DOHH2 (cell line): ENCODE data around the gene CPXM1.

Experiments used
- H3F3A ChIP-seq: fragments of 200-600 bp; sonication (generic), shearing (Covaris generic); 2 replicates; pipeline ENCODE4 v1.6.0; 2016; ENCODE audit warnings: antibody characterized with exemption, mild to moderate bottlenecking; ENCODE audit not compliant: control insufficient read depth, insufficient read depth
- H3K27ac ChIP-seq: fragments of 200-600 bp; sonication (generic); 2 replicates; pipeline ENCODE4 v1.5.1; 2014; ENCODE audit warnings: low read depth, mild to moderate bottlenecking, low read length, moderate library complexity
- H3K27me3 ChIP-seq: fragments of 200-600 bp; sonication (generic); 2 replicates; pipeline ENCODE4 v1.6.1; 2014; ENCODE audit warnings: mild to moderate bottlenecking, low read length, mixed read lengths; ENCODE audit not compliant: control insufficient read depth
- H3K36me3 ChIP-seq: fragments of 200-600 bp; sonication (generic); 2 replicates; pipeline ENCODE4 v1.6.1; 2014; ENCODE audit warnings: mild to moderate bottlenecking, low read length, moderate library complexity, mixed read lengths; ENCODE audit not compliant: control insufficient read depth
- H3K4me1 ChIP-seq: fragments of 200-600 bp; sonication (generic); 2 replicates; pipeline ENCODE4 v1.6.1; 2014; ENCODE audit warnings: mild to moderate bottlenecking, low read length, mixed read lengths; ENCODE audit not compliant: control insufficient read depth
- H3K4me2 ChIP-seq: fragments of 200-600 bp; sonication (generic); 2 replicates; pipeline ENCODE4 v1.6.0; 2014; ENCODE audit warnings: mild to moderate bottlenecking, low read length, moderate library complexity
- H3K4me3 ChIP-seq: fragments of 200-600 bp; sonication (generic); 2 replicates; pipeline ENCODE4 v1.5.1; 2014; ENCODE audit warnings: mild to moderate bottlenecking, low read length, mixed read lengths
- H3K79me2 ChIP-seq: fragments of 200-600 bp; sonication (generic); 2 replicates; pipeline ENCODE4 v1.6.1; 2014; ENCODE audit warnings: mild to moderate bottlenecking, low read length, mixed read lengths; ENCODE audit not compliant: control insufficient read depth
- H3K9me2 ChIP-seq: fragments of 200-600 bp; sonication (generic); replicated peaks from 2 replicates; pipeline ENCODE4 v1.6.1; 2014; ENCODE audit warnings: mild to moderate bottlenecking, low read length, mixed read lengths; ENCODE audit not compliant: control insufficient read depth
- H3K9me3 ChIP-seq: fragments of 200-600 bp; sonication (generic); 2 replicates; pipeline ENCODE4 v1.6.1; 2014; ENCODE audit warnings: antibody characterized with exemption, low read length, mixed read lengths; ENCODE audit not compliant: control insufficient read depth, insufficient read depth
- H4K20me1 ChIP-seq: fragments of 200-600 bp; sonication (generic); 2 replicates; pipeline ENCODE4 v1.6.0; 2014; ENCODE audit warnings: low read depth, mild to moderate bottlenecking, antibody characterized with exemption, low read length, moderate library complexity; ENCODE audit not compliant: control insufficient read depth, insufficient read depth
- CTCF ChIP-seq: fragments of 200-600 bp; sonication (generic); IDR thresholded peaks from one replicate; pipeline ENCODE4 v1.5.1; 2014; ENCODE audit warnings: antibody characterized with exemption, mild to moderate bottlenecking, low read depth, low read length; ENCODE audit not compliant: poor library complexity, severe bottlenecking
- EZH2phosphoT487 ChIP-seq: fragments of 200-600 bp; sonication (generic); IDR thresholded peaks from 2 replicates; pipeline ENCODE4 v1.6.1; 2017; ENCODE audit warnings: borderline replicate concordance, mild to moderate bottlenecking, antibody characterized with exemption, low read length, moderate library complexity, mixed read lengths

Gene CPXM1

GRCh38 chr20:2783908-2784566, 16.4 kb downstream of the CPXM1 start:
- Histone ChIP-seq H4K20me1 (no peaks in the 10 kb centered on the region), H3F3A (no peaks in the 10 kb centered on the region), H3K27me3 (peaks cover 7% of the 10 kb centered on the region), H3K9me2 (no peaks in the 10 kb centered on the region), H3K4me3 (no peak overlapping the region), H3K27ac (no peak overlapping the region), H3K79me2 (no peaks in the 10 kb centered on the region), H3K36me3 (no peaks in the 10 kb centered on the region), H3K4me2 (no peak overlapping the region), H3K9me3 (no peaks in the 10 kb centered on the region), H3K4me1 (no peaks in the 10 kb centered on the region)
- TF ChIP-seq CTCF (no peak), EZH2phosphoT487 (no peak)

DNA sequence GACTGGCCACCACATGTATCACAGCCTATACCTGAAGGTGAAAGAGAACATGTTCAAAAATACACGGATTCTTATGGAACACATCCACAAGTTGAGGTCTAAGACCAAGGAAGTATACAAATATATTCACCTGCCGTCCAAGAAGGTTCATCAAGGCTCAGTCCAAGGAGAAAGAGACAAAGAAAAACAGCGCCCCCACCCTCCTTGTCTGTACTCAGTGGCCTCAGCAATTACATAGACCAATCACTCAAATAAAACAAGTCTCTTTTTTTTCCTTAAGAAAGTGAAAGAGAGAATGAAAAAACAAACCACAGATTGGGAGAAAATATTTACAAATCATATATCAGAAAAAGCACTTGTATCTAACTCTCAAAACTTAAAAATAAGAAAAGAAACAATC, 19.5 kb downstream of the CPXM1 start:
- Histone ChIP-seq H3F3A (no peaks in the 10 kb centered on the region), H3K79me2 (no peaks in the 10 kb centered on the region), H3K27me3 (peaks cover 13% of the 10 kb centered on the region), H4K20me1 (no peaks in the 10 kb centered on the region), H3K27ac (no peak overlapping the region), H3K36me3 (no peaks in the 10 kb centered on the region), H3K4me3 (no peak overlapping the region), H3K4me1 (no peaks in the 10 kb centered on the region), H3K9me2 (no peaks in the 10 kb centered on the region), H3K4me2 (no peak overlapping the region), H3K9me3 (no peaks in the 10 kb centered on the region)
- no peak for TF ChIP-seq CTCF
- no peak for TF ChIP-seq EZH2phosphoT487

DNA sequence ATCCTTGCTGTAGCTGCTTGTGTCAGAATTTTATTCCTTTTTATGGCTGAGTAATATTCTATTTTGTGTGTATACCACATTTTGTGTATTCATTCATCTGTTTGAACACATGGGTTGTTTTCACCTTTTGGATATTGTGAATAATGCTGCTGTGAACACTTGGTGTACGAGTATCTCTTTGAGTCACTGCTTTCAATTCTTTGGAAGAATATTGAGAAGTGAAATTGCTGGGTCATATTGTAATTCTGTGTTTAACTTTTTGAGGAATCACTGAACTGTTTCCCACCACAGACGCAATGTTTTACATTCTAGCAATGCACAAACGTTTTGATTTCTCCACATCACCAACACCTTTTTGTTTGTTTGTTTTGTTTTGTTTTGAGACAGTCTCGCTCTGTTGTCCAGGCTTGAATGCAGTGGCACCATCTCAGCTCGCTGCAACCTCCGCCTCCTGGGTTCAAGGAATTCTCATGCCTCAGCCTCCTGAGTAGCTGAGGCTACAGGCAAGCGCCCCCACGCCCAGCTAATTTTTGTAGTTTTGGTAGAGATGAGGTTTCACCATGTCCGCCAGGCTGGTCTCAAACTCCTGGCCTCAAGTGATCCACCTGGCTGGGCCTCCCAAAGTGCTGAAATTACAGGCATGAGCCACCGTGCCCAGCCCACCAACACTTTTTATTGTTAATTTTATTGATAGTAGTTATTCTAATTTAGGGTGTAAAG, 21.7 kb downstream of the CPXM1 start:
- Histone ChIP-seq H3K9me2 (no peaks in the 10 kb centered on the region), H3K4me3 (no peak overlapping the region), H3K4me2 (no peak overlapping the region), H3K9me3 (no peaks in the 10 kb centered on the region), H4K20me1 (no peaks in the 10 kb centered on the region), H3F3A (no peaks in the 10 kb centered on the region), H3K36me3 (no peaks in the 10 kb centered on the region), H3K27ac (no peak overlapping the region), H3K4me1 (no peaks in the 10 kb centered on the region), H3K27me3 (peaks cover 17% of the 10 kb centered on the region), H3K79me2 (no peaks in the 10 kb centered on the region)
- no peak for TF ChIP-seq CTCF
- no peak for TF ChIP-seq EZH2phosphoT487
